A549 treated with CORT108297 at 1 μM for 4 hours (cell line): ENCODE measurements around the gene DDX56. TPM values are rescaled to one million over a fixed set of nuclear protein-coding genes. Genes with fewer than 3 reads are reported as not detected.

ENCODE experiments used
- total RNA-seq: library from RNA; stranded (reverse); fragments of 200-300 nt; extraction: Qiagen RNA extraction; gene quantifications from 5 replicates; pipeline ENCODE4 v1.2.3, GENCODE V29; 2022

Gene DDX56
- 110 to 137 TPM (median 121 TPM) in 5 replicates for total RNA-seq

GRCh38 chr7:44573464-44574286 lies at the start of gene DDX56:
TSS of gene DDX56 (minus strand) at chr7:44573908. CDS start at chr7:44573895, 13 bp downstream.

GRCh38 chr7:44606341-44607140 lies 32.8 kb upstream of the DDX56 start, which contains the start of gene OGDH:
TSS of gene OGDH (plus strand) at chr7:44606627. CDS start at chr7:44624344, 17,717 bp downstream.

GRCh38 chr7:44581879-44582603 lies 8.3 kb upstream of the DDX56 start, which contains the start of gene TMED4:
TSS of gene TMED4 (minus strand) at chr7:44582231. CDS start at chr7:44582206, 25 bp downstream.

GRCh38 chr7:44541028-44541869 lies 32.5 kb downstream of the DDX56 start, which contains the start of gene NPC1L1:
TSS of gene NPC1L1 (minus strand) at chr7:44541330. CDS start at chr7:44541259, 71 bp downstream.

Other genes starting within 250 kb of the DDX56 start
- gene CAMK2B, start 248.3 kb downstream of the DDX56 start, total RNA-seq = 0.12 to 0.27 TPM (median 0.17 TPM) in 5 replicates
- 50.9 to 62.9 TPM (median 58.9 TPM) in 5 replicates for gene NUDCD3, start 83.2 kb downstream of the DDX56 start, total RNA-seq
- 0.01 to 0.08 TPM (median 0.06 TPM) in 5 replicates for gene NPC1L1, start 32.6 kb downstream of the DDX56 start, total RNA-seq
- gene TMED4, start 8.3 kb upstream of the DDX56 start, total RNA-seq = 48.2 to 54.9 TPM (median 51.8 TPM) in 5 replicates
- 25.1 to 32.4 TPM (median 30.1 TPM) in 5 replicates for gene OGDH, start 32.7 kb upstream of the DDX56 start, total RNA-seq
- gene ZMIZ2, start 174.9 kb upstream of the DDX56 start, total RNA-seq = 23.8 to 37.5 TPM (median 36.2 TPM) in 5 replicates
- gene PPIA, start 222.8 kb upstream of the DDX56 start, total RNA-seq = 4,985 to 6,331 TPM (median 5,123 TPM) in 5 replicates